Glutamatergic neuron (in vitro differentiated cells): ENCODE data around the gene NXPE4. TPM values are rescaled to one million over a fixed set of nuclear protein-coding genes. Genes with fewer than 3 reads are reported as not detected.

ENCODE experiments used
- DNase-seq: peaks from one replicate; pipeline ENCODE4 v3.0.0; 2022
- H3K27ac Mint-ChIP-seq: one replicate; pipeline ENCODE4 v1.8.0; 2020; ENCODE audit warnings: mild to moderate bottlenecking, mixed read lengths, inconsistent platforms; ENCODE audit not compliant: unreplicated experiment
- H3K27me3 Mint-ChIP-seq: one replicate; pipeline ENCODE4 v1.8.0; 2020; ENCODE audit warnings: mild to moderate bottlenecking, moderate library complexity, mixed read lengths, inconsistent platforms; ENCODE audit not compliant: unreplicated experiment
- H3K36me3 Mint-ChIP-seq: one replicate; pipeline ENCODE4 v1.8.0; 2020; ENCODE audit warnings: mild to moderate bottlenecking, mixed read lengths, inconsistent platforms; ENCODE audit not compliant: unreplicated experiment
- H3K4me1 Mint-ChIP-seq: one replicate; pipeline ENCODE4 v1.8.0; 2020; ENCODE audit warnings: mild to moderate bottlenecking, low read depth, mixed read lengths, inconsistent platforms; ENCODE audit not compliant: unreplicated experiment
- H3K4me3 Mint-ChIP-seq: one replicate; pipeline ENCODE4 v1.8.0; 2020; ENCODE audit warnings: mild to moderate bottlenecking, mixed read lengths, inconsistent platforms; ENCODE audit not compliant: unreplicated experiment
- H3K9me3 Mint-ChIP-seq: one replicate; pipeline ENCODE4 v1.8.0; 2020; ENCODE audit warnings: mild to moderate bottlenecking, moderate library complexity, mixed read lengths, inconsistent platforms; ENCODE audit not compliant: unreplicated experiment
- CTCF ChIP-seq: fragments of 200-600 bp; sonication (generic); IDR thresholded peaks from one replicate; pipeline ENCODE4 v1.5.0; 2021; ENCODE audit not compliant: partially characterized antibody, unreplicated experiment
- total RNA-seq: library from RNA; stranded (reverse); fragmentation: NEBNext Ultra II Directional; extraction: Animal tissue kit (Norgen Biotek cat#: 25700); gene quantifications from one replicate; pipeline ENCODE4 v1.2.1, GENCODE V29; 2021; ENCODE audit not compliant: unreplicated experiment

The NXPE4 gene
- total RNA-seq, 1 donor from 2014 or later = not detected

GRCh38 chr11:114522818-114523217 lies 72.8 kb downstream of the NXPE4 start:
- Mint-ChIP-seq H3K36me3 (no peaks in the 10 kb centered on the region), H3K27ac (no peak overlapping the region), H3K4me3 (no peak overlapping the region), H3K4me1 (no peaks in the 10 kb centered on the region), H3K9me3 (no peaks in the 10 kb centered on the region), H3K27me3 (no peaks in the 10 kb centered on the region)
- TF ChIP-seq CTCF = no peak
- DNase-seq = no peak

Other genes starting within 250 kb of the NXPE4 start
- gene C11orf71, start 195.3 kb downstream of the NXPE4 start, total RNA-seq = 10.6 TPM
- gene RBM7, start 195.1 kb downstream of the NXPE4 start, total RNA-seq = 37.3 TPM
- gene REXO2, start 156.3 kb downstream of the NXPE4 start, total RNA-seq = 24.5 TPM
- not detected for gene NXPE1, start 35.9 kb downstream of the NXPE4 start, total RNA-seq
- gene NXPE2, start 82.7 kb upstream of the NXPE4 start, total RNA-seq = not detected